ENCODE data around the gene SLC44A5. TPM values are rescaled to one million over a fixed set of nuclear protein-coding genes. Genes with fewer than 3 reads are reported as not detected.
"Not testable (repeated sequence)": the region's sequence is repeated elsewhere in the genome, so short reads cannot be mapped to it uniquely, and the experiment has no call there.

Gene SLC44A5
- total and polyA plus RNA-seq, 4 donors, result 13.1 to 37.7 (median 32.8) TPM

GRCh38 chr1:75257424-75257823 lies 353.5 kb downstream of the SLC44A5 start:
- DNase-seq (ENCODE audit: low read depth in 4 of 6, low spot score in 6 of 6), result no peak
- H3K9me3 ChIP-seq (ENCODE audit: control insufficient read depth, insufficient read depth, low read length), result no peaks in the 10 kb centered on the region
- WGBS (ENCODE audit: insufficient coverage), result 69% methylated on average over 2 of the region's 2 CpGs

GRCh38 chr1:75250114-75250513 lies 360.8 kb downstream of the SLC44A5 start:
- not testable (repeated sequence) for H3K9me3 ChIP-seq (ENCODE audit: control insufficient read depth, insufficient read depth, low read length); H3K27ac ChIP-seq (ENCODE audit: low read depth, low read length); H3K36me3 ChIP-seq (ENCODE audit: control insufficient read depth, insufficient read depth, low read length); H3K27me3 ChIP-seq (ENCODE audit: control insufficient read depth, insufficient read depth, low read length); DNase-seq (ENCODE audit: low read depth in 4 of 6, low spot score in 6 of 6); H3K4me3 ChIP-seq (ENCODE audit: low read depth, low read length); H3K4me1 ChIP-seq (ENCODE audit: control insufficient read depth, insufficient read depth, low read length)
- WGBS (ENCODE audit: insufficient coverage), result no CpG with 5 or more reads among the region's 4 CpGs

More at GRCh38 chr1:75257424-75257823, 353.5 kb downstream of the SLC44A5 start:
- Histone ChIP-seq H3K27ac (ENCODE audit: low read depth, low read length) (no peak overlapping the region), H3K4me3 (ENCODE audit: low read depth, low read length) (no peak overlapping the region), H3K36me3 (ENCODE audit: control insufficient read depth, insufficient read depth, low read length) (no peaks in the 10 kb centered on the region), H3K4me1 (ENCODE audit: control insufficient read depth, insufficient read depth, low read length) (no peaks in the 10 kb centered on the region), H3K27me3 (ENCODE audit: control insufficient read depth, insufficient read depth, low read length) (no peaks in the 10 kb centered on the region)

- DNase-seq (ENCODE audit: low read depth in 4 of 6, low spot score in 6 of 6), result no peak
- H3K27me3 ChIP-seq (ENCODE audit: control insufficient read depth, insufficient read depth, low read length), result no peaks in the 10 kb centered on the region
- no peaks in the 10 kb centered on the region for H3K4me1 ChIP-seq (ENCODE audit: control insufficient read depth, insufficient read depth, low read length)
- H3K4me3 ChIP-seq (ENCODE audit: low read depth, low read length), result no peak overlapping the region
- H3K9me3 ChIP-seq (ENCODE audit: control insufficient read depth, insufficient read depth, low read length), result no peaks in the 10 kb centered on the region
- H3K27ac ChIP-seq (ENCODE audit: low read depth, low read length), result no peak overlapping the region
- no peaks in the 10 kb centered on the region for H3K36me3 ChIP-seq (ENCODE audit: control insufficient read depth, insufficient read depth, low read length)
Observed at GRCh38 chr1:75245239-75245638, 365.7 kb downstream of the SLC44A5 start.

GRCh38 chr1:75243124-75243523 lies 367.8 kb downstream of the SLC44A5 start:
- Histone ChIP-seq H3K27ac (ENCODE audit: low read depth, low read length) (no peak overlapping the region), H3K27me3 (ENCODE audit: control insufficient read depth, insufficient read depth, low read length) (no peaks in the 10 kb centered on the region), H3K4me1 (ENCODE audit: control insufficient read depth, insufficient read depth, low read length) (no peaks in the 10 kb centered on the region), H3K4me3 (ENCODE audit: low read depth, low read length) (no peak overlapping the region), H3K9me3 (ENCODE audit: control insufficient read depth, insufficient read depth, low read length) (no peaks in the 10 kb centered on the region), H3K36me3 (ENCODE audit: control insufficient read depth, insufficient read depth, low read length) (no peaks in the 10 kb centered on the region)
- WGBS (ENCODE audit: insufficient coverage), result no CpG with 5 or more reads among the region's 1 CpG
- no peak for DNase-seq (ENCODE audit: low read depth in 4 of 6, low spot score in 6 of 6)

- Histone ChIP-seq H3K4me1 (ENCODE audit: control insufficient read depth, insufficient read depth, low read length) (no peaks in the 10 kb centered on the region), H3K27me3 (ENCODE audit: control insufficient read depth, insufficient read depth, low read length) (no peaks in the 10 kb centered on the region), H3K27ac (ENCODE audit: low read depth, low read length) (no peak overlapping the region), H3K9me3 (ENCODE audit: control insufficient read depth, insufficient read depth, low read length) (no peaks in the 10 kb centered on the region), H3K4me3 (ENCODE audit: low read depth, low read length) (no peak overlapping the region), H3K36me3 (ENCODE audit: control insufficient read depth, insufficient read depth, low read length) (no peaks in the 10 kb centered on the region)
- DNase-seq (ENCODE audit: low read depth in 4 of 6, low spot score in 6 of 6), result no peak
Observed at GRCh38 chr1:75237316-75237715, 373.6 kb downstream of the SLC44A5 start.

GRCh38 chr1:75234562-75234961 lies 376.4 kb downstream of the SLC44A5 start:
- H3K9me3 ChIP-seq (ENCODE audit: control insufficient read depth, insufficient read depth, low read length), result no peaks in the 10 kb centered on the region

GRCh38 chr1:75233302-75233929 lies 377.5 kb downstream of the SLC44A5 start:
- H3K4me3 ChIP-seq (ENCODE audit: low read depth, low read length), result no peak overlapping the region
- no peaks in the 10 kb centered on the region for H3K27me3 ChIP-seq (ENCODE audit: control insufficient read depth, insufficient read depth, low read length)
- H3K9me3 ChIP-seq (ENCODE audit: control insufficient read depth, insufficient read depth, low read length), result no peaks in the 10 kb centered on the region
- WGBS (ENCODE audit: insufficient coverage), result 17% methylated on average over 4 of the region's 11 CpGs
- DNase-seq (ENCODE audit: low read depth in 4 of 6, low spot score in 6 of 6), result peak in 5 of 6 donors; percentile 17 to 81 (median 35)
- no peaks in the 10 kb centered on the region for H3K36me3 ChIP-seq (ENCODE audit: control insufficient read depth, insufficient read depth, low read length)
- no peaks in the 10 kb centered on the region for H3K4me1 ChIP-seq (ENCODE audit: control insufficient read depth, insufficient read depth, low read length)
- H3K27ac ChIP-seq (ENCODE audit: low read depth, low read length), result no peak overlapping the region

More at GRCh38 chr1:75234562-75234961, 376.4 kb downstream of the SLC44A5 start:
- H3K27ac ChIP-seq (ENCODE audit: low read depth, low read length), result no peak overlapping the region
- no CpG with 5 or more reads among the region's 3 CpGs for WGBS (ENCODE audit: insufficient coverage)
- H3K4me1 ChIP-seq (ENCODE audit: control insufficient read depth, insufficient read depth, low read length), result no peaks in the 10 kb centered on the region
- H3K36me3 ChIP-seq (ENCODE audit: control insufficient read depth, insufficient read depth, low read length), result no peaks in the 10 kb centered on the region
- no peak overlapping the region for H3K4me3 ChIP-seq (ENCODE audit: low read depth, low read length)
- DNase-seq (ENCODE audit: low read depth in 4 of 6, low spot score in 6 of 6), result peak in 1 of 6 donors; percentile 45
- no peaks in the 10 kb centered on the region for H3K27me3 ChIP-seq (ENCODE audit: control insufficient read depth, insufficient read depth, low read length)

- Histone ChIP-seq H3K27me3 (ENCODE audit: control insufficient read depth, insufficient read depth, low read length) (no peaks in the 10 kb centered on the region), H3K36me3 (ENCODE audit: control insufficient read depth, insufficient read depth, low read length) (no peaks in the 10 kb centered on the region), H3K4me1 (ENCODE audit: control insufficient read depth, insufficient read depth, low read length) (no peaks in the 10 kb centered on the region), H3K4me3 (ENCODE audit: low read depth, low read length) (no peak overlapping the region), H3K27ac (ENCODE audit: low read depth, low read length) (no peak overlapping the region), H3K9me3 (ENCODE audit: control insufficient read depth, insufficient read depth, low read length) (no peaks in the 10 kb centered on the region)
- no peak for DNase-seq (ENCODE audit: low read depth in 4 of 6, low spot score in 6 of 6)
- no CpG with 5 or more reads among the region's 3 CpGs for WGBS (ENCODE audit: insufficient coverage)
Observed at GRCh38 chr1:75220072-75220471, 390.8 kb downstream of the SLC44A5 start.

- Histone ChIP-seq H3K4me1 (ENCODE audit: control insufficient read depth, insufficient read depth, low read length) (no peaks in the 10 kb centered on the region), H3K27ac (ENCODE audit: low read depth, low read length) (no peak overlapping the region), H3K4me3 (ENCODE audit: low read depth, low read length) (no peak overlapping the region), H3K36me3 (ENCODE audit: control insufficient read depth, insufficient read depth, low read length) (no peaks in the 10 kb centered on the region), H3K27me3 (ENCODE audit: control insufficient read depth, insufficient read depth, low read length) (no peaks in the 10 kb centered on the region), H3K9me3 (ENCODE audit: control insufficient read depth, insufficient read depth, low read length) (no peaks in the 10 kb centered on the region)
- DNase-seq (ENCODE audit: low read depth in 4 of 6, low spot score in 6 of 6), result peak in 1 of 6 donors; percentile 58
Observed at GRCh38 chr1:75214017-75214416, 396.9 kb downstream of the SLC44A5 start.

GRCh38 chr1:75211648-75212047 lies 399.3 kb downstream of the SLC44A5 start:
- H3K4me3 ChIP-seq (ENCODE audit: low read depth, low read length), result no peak overlapping the region
- no peaks in the 10 kb centered on the region for H3K36me3 ChIP-seq (ENCODE audit: control insufficient read depth, insufficient read depth, low read length)
- H3K27me3 ChIP-seq (ENCODE audit: control insufficient read depth, insufficient read depth, low read length), result no peaks in the 10 kb centered on the region
- no CpG with 5 or more reads among the region's 1 CpG for WGBS (ENCODE audit: insufficient coverage)
- no peak for DNase-seq (ENCODE audit: low read depth in 4 of 6, low spot score in 6 of 6)
- no peaks in the 10 kb centered on the region for H3K9me3 ChIP-seq (ENCODE audit: control insufficient read depth, insufficient read depth, low read length)
- H3K27ac ChIP-seq (ENCODE audit: low read depth, low read length), result no peak overlapping the region
- H3K4me1 ChIP-seq (ENCODE audit: control insufficient read depth, insufficient read depth, low read length), result no peaks in the 10 kb centered on the region
